ENCODE data around the gene PRMT5.

DNA sequence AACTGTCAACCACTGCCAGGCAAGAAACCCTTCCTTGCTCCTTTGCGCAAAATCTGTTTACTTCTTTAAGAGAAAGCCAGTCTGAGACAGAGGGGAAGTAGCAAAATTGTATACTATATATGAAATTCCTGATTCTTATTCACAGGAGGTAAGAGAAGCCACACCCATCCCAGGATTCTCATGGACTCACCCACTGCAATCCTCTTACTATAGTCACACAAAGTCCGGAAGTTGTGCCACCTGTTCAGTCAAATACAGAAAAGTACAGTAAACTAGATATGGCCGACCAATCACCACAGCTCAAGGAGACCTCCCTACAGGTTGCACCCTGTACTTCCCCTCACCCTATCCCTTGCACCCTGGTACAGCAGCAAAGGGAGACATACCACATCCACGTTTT lies 2.9 kb downstream of the PRMT5 start:
- TF ChIP-seq CTCF (conservative IDR thresholded peaks at IDR 0.05): no peak
- no peak for TF ChIP-seq ZFX (IDR thresholded peaks at IDR 0.05)
